ENCODE results near the gene CSTF1. TPM values are rescaled to one million over a fixed set of nuclear protein-coding genes. Genes with fewer than 3 reads are reported as not detected.

CSTF1 gene
- total RNA-seq, 1 experiment from 2014 or later = 60.2 TPM

GRCh38 chr20:56423886-56424285 is 31.4 kb downstream of the CSTF1 start:
- ChIA-PET CTCF (no interaction called here), POLR2A (ENCODE audit: unreplicated experiment) (no interaction called here)
- Histone ChIP-seq H2AFZ (ENCODE audit: low read length) (no peak overlapping the region), H3K9me3 (ENCODE audit: low read length) (no peaks in the 10 kb centered on the region), H3K36me3 (ENCODE audit: low read depth, low read length) (no peaks in the 10 kb centered on the region), H3K4me1 (ENCODE audit: insufficient read depth, low read length) (peaks cover 23% of the 10 kb centered on the region), H3K27me3 (ENCODE audit: low read length) (no peaks in the 10 kb centered on the region), H3K4me3 (ENCODE audit: low read length) (no peak overlapping the region), H3F3A (ENCODE audit: low read length, unreplicated experiment) (no peaks in the 10 kb centered on the region), H3K4me2 (ENCODE audit: low read length) (no peak overlapping the region), H4K20me1 (ENCODE audit: low read length) (no peaks in the 10 kb centered on the region), H3K27ac (ENCODE audit: low read length) (no peak overlapping the region), H3K9me2 (replicated peaks; ENCODE audit: low read length) (no peaks in the 10 kb centered on the region), H3K9ac (ENCODE audit: low read length) (no peak overlapping the region), H3K79me2 (ENCODE audit: low read length) (no peaks in the 10 kb centered on the region)
- no peak for DNase-seq
- BruUV-seq (replicated peaks) = no TSS peak
- intact Hi-C loops (cut with micrococcal nuclease) = no loop called here
- ATAC-seq = no peak
- no peak for TF ChIP-seq EZH2 (IDR thresholded peaks at IDR 0.05; ENCODE audit: low read length, unreplicated experiment)

- no peaks in the 10 kb centered on the region for H3K36me3 ChIP-seq (ENCODE audit: low read depth, low read length)
- ChIA-PET CTCF (no interaction called here), POLR2A (ENCODE audit: unreplicated experiment) (no interaction called here)
- no peak overlapping the region for H3K9ac ChIP-seq (ENCODE audit: low read length)
- no peak overlapping the region for H2AFZ ChIP-seq (ENCODE audit: low read length)
- BruUV-seq (replicated peaks) = no TSS peak
- TF ChIP-seq EZH2 (IDR thresholded peaks at IDR 0.05; ENCODE audit: low read length, unreplicated experiment) (no peak), CTCF (conservative IDR thresholded peaks at IDR 0.05; ENCODE audit: low read depth, low read length) (no peak), EZH2phosphoT487 (IDR thresholded peaks at IDR 0.05; ENCODE audit: borderline replicate concordance, low read length) (no peak)
- H3F3A ChIP-seq (ENCODE audit: low read length, unreplicated experiment) = no peaks in the 10 kb centered on the region
- intact Hi-C loops (cut with micrococcal nuclease) = no loop called here
- ATAC-seq (no peak), DNase-seq (no peak)
- H3K9me2 ChIP-seq (replicated peaks; ENCODE audit: low read length) = no peaks in the 10 kb centered on the region
- no peak overlapping the region for H3K4me2 ChIP-seq (ENCODE audit: low read length)
- no peaks in the 10 kb centered on the region for H3K9me3 ChIP-seq (ENCODE audit: low read length)
- no peak overlapping the region for H3K27ac ChIP-seq (ENCODE audit: low read length)
- H3K4me3 ChIP-seq (ENCODE audit: low read length) = no peak overlapping the region
- H4K20me1 ChIP-seq (ENCODE audit: low read length) = no peaks in the 10 kb centered on the region
- peaks cover 18% of the 10 kb centered on the region for H3K4me1 ChIP-seq (ENCODE audit: insufficient read depth, low read length)
- no peaks in the 10 kb centered on the region for H3K79me2 ChIP-seq (ENCODE audit: low read length)
- H3K27me3 ChIP-seq (ENCODE audit: low read length) = no peaks in the 10 kb centered on the region
Measured at GRCh38 chr20:56424931-56425330, 32.5 kb downstream of the CSTF1 start.

- DNase-seq = no peak
- ChIA-PET CTCF (no interaction called here), POLR2A (ENCODE audit: unreplicated experiment) (no interaction called here)
- Histone ChIP-seq H4K20me1 (ENCODE audit: low read length) (no peaks in the 10 kb centered on the region), H3K9me2 (replicated peaks; ENCODE audit: low read length) (no peaks in the 10 kb centered on the region), H2AFZ (ENCODE audit: low read length) (no peak overlapping the region), H3K36me3 (ENCODE audit: low read depth, low read length) (no peaks in the 10 kb centered on the region), H3K79me2 (ENCODE audit: low read length) (no peaks in the 10 kb centered on the region), H3K27ac (ENCODE audit: low read length) (no peak overlapping the region), H3K4me1 (ENCODE audit: insufficient read depth, low read length) (peaks cover 18% of the 10 kb centered on the region), H3K9me3 (ENCODE audit: low read length) (no peaks in the 10 kb centered on the region), H3K9ac (ENCODE audit: low read length) (no peak overlapping the region), H3K4me2 (ENCODE audit: low read length) (no peak overlapping the region), H3K4me3 (ENCODE audit: low read length) (no peak overlapping the region), H3K27me3 (ENCODE audit: low read length) (no peaks in the 10 kb centered on the region), H3F3A (ENCODE audit: low read length, unreplicated experiment) (no peaks in the 10 kb centered on the region)
- intact Hi-C loops (cut with micrococcal nuclease) = no loop called here
- no peak for ATAC-seq
- no TSS peak for BruUV-seq (replicated peaks)
- TF ChIP-seq EZH2phosphoT487 (IDR thresholded peaks at IDR 0.05; ENCODE audit: borderline replicate concordance, low read length) (no peak), EZH2 (IDR thresholded peaks at IDR 0.05; ENCODE audit: low read length, unreplicated experiment) (no peak), CTCF (conservative IDR thresholded peaks at IDR 0.05; ENCODE audit: low read depth, low read length) (no peak)
Measured at GRCh38 chr20:56426026-56426425, 33.6 kb downstream of the CSTF1 start.

Measured in PC-3 (cell line).